ENCODE measurements around the gene PGGT1B. TPM values are rescaled to one million over a fixed set of nuclear protein-coding genes. Genes with fewer than 3 reads are reported as not detected.

PGGT1B gene
- total and polyA plus RNA-seq, 12 donors, result 2.0 to 31.7 (median 28.0) TPM

- WGBS, 2 donors, result 96 to 97% methylated on average over 2 of the region's 2 CpGs
- H3K27me3 ChIP-seq, result peaks cover 0 to 2% (median 0%) of the 10 kb centered on the region in 7 donors
- no peak overlapping the region for H3K27ac ChIP-seq
- TF ChIP-seq, protein P1, sequence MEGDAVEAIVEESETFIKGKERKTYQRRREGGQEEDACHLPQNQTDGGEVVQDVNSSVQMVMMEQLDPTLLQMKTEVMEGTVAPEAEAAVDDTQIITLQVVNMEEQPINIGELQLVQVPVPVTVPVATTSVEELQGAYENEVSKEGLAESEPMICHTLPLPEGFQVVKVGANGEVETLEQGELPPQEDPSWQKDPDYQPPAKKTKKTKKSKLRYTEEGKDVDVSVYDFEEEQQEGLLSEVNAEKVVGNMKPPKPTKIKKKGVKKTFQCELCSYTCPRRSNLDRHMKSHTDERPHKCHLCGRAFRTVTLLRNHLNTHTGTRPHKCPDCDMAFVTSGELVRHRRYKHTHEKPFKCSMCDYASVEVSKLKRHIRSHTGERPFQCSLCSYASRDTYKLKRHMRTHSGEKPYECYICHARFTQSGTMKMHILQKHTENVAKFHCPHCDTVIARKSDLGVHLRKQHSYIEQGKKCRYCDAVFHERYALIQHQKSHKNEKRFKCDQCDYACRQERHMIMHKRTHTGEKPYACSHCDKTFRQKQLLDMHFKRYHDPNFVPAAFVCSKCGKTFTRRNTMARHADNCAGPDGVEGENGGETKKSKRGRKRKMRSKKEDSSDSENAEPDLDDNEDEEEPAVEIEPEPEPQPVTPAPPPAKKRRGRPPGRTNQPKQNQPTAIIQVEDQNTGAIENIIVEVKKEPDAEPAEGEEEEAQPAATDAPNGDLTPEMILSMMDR (IDR thresholded peaks at IDR 0.05), result no peak
- no peaks in the 10 kb centered on the region for H3K4me1 ChIP-seq
- intact Hi-C loops (cut with DNase I), result no loop called here
- no peaks in the 10 kb centered on the region for H3K9me3 ChIP-seq
- ATAC-seq (no peak), DNase-seq (no peak)
- no peaks in the 10 kb centered on the region for H3K36me3 ChIP-seq
- H3K4me3 ChIP-seq, result no peak overlapping the region
Observed at GRCh38 chr5:115194676-115195075, 68.0 kb downstream of the PGGT1B start.

- Histone ChIP-seq H3K27me3 (peaks cover 0 to 8% (median 0%) of the 10 kb centered on the region in 7 donors), H3K36me3 (no peaks in the 10 kb centered on the region), H3K27ac (no peak overlapping the region), H3K4me1 (no peaks in the 10 kb centered on the region), H3K9me3 (no peaks in the 10 kb centered on the region), H3K4me3 (no peak overlapping the region)
- DNase-seq (no peak), ATAC-seq (no peak)
- intact Hi-C loops (cut with DNase I), result no loop called here
- TF ChIP-seq, protein P1 (IDR thresholded peaks at IDR 0.05), result no peak
Observed at GRCh38 chr5:115193295-115193694, 69.4 kb downstream of the PGGT1B start.

DNA sequence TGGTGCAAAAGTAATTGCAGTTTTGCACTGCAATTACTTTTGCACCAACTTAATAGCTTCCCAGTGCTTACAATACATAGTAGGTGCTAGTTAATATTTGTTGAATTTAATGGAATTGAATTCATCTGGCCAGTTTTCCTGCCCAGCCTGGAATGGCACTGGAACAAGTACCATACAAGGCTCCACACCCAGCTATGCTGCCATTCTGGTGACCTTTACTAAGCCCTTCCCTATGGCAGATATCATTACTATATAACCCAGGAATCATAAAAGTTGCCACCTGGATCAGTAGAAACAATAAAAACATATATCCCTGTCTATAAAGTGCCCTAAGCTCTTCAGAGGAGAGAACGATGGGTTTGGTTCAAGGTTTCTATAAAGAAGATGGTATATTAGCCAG is 70.6 kb downstream of the PGGT1B start:
- Histone ChIP-seq H3K36me3 (no peaks in the 10 kb centered on the region), H3K4me1 (no peaks in the 10 kb centered on the region), H3K9me3 (no peaks in the 10 kb centered on the region), H3K4me3 (no peak overlapping the region), H3K27me3 (peaks cover 0 to 13% (median 0%) of the 10 kb centered on the region in 7 donors), H3K27ac (no peak overlapping the region)
- ATAC-seq (no peak), DNase-seq (no peak)
- TF ChIP-seq, protein P1 (IDR thresholded peaks at IDR 0.05), result no peak
- intact Hi-C loops (cut with DNase I), result no loop called here
- WGBS, 2 donors, result 95 to 100% methylated on average over 1 of the region's 1 CpG

- H3K4me3 ChIP-seq, result no peak overlapping the region
- no peaks in the 10 kb centered on the region for H3K9me3 ChIP-seq
- H3K27me3 ChIP-seq, result peaks cover 0 to 17% (median 0%) of the 10 kb centered on the region in 7 donors
- ATAC-seq (no peak), DNase-seq (no peak)
- H3K4me1 ChIP-seq, result no peaks in the 10 kb centered on the region
- no peaks in the 10 kb centered on the region for H3K36me3 ChIP-seq
- no peak overlapping the region for H3K27ac ChIP-seq
- TF ChIP-seq, protein P1 (IDR thresholded peaks at IDR 0.05), result no peak
- intact Hi-C loops (cut with DNase I), result no loop called here
- WGBS, 2 donors, result 83 to 84% methylated on average over 8 of the region's 8 CpGs
Observed at GRCh38 chr5:115191474-115192031, 71.1 kb downstream of the PGGT1B start.

Data from heart right ventricle (tissue), 16 donors.